22Rv1 (cell line): ENCODE data around the gene TMEM129.

ENCODE experiments used
- ZFX ChIP-seq: fragments of 450-650 bp; IDR thresholded peaks from 2 replicates; pipeline ENCODE4 v1.6.1; 2017; ENCODE audit warnings: antibody characterized with exemption, borderline replicate concordance
- TF ChIP-seq, protein P1 (sequence below): fragments of 450-650 bp; IDR thresholded peaks from 2 replicates; pipeline ENCODE4 v1.5.1; 2017; ENCODE audit warnings: mild to moderate bottlenecking

DNA sequence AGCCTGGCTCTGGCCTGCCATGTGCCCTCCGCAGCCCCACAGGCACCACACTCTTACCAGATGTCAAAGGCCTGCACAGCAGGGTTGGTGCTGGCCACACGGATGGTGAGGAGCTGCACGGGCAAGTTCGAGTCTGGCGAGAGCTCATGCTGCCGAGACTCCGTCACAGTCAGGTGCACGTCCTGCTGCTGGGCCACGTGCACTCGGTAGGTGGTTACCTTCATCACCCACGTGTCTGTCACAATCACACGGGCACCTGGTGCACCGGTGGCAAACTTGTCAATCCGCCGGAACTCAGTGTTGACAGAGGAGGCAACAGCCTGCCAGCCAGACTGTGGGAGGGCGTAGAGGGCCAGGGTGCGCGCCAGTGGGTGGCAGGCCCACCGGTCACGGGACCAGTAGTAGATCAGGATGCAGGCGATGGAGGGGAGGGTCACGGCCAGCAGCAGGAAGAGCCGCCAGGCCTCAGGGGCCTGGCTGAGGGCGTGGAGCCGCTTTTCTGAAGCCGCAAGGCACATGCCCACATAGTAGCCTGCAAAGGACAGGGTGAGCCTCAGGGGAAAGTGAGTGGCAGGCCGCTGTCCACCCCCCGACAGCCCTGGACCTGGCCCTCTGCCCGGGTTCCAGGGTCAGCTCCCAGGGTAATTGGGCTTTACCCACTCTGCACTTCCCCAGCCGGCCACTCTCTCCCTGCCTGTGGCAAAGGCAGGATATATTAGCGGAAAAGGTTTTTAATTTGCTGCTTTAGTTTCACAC is 2.9 kb downstream of the TMEM129 start:
- TF ChIP-seq, protein P1, sequence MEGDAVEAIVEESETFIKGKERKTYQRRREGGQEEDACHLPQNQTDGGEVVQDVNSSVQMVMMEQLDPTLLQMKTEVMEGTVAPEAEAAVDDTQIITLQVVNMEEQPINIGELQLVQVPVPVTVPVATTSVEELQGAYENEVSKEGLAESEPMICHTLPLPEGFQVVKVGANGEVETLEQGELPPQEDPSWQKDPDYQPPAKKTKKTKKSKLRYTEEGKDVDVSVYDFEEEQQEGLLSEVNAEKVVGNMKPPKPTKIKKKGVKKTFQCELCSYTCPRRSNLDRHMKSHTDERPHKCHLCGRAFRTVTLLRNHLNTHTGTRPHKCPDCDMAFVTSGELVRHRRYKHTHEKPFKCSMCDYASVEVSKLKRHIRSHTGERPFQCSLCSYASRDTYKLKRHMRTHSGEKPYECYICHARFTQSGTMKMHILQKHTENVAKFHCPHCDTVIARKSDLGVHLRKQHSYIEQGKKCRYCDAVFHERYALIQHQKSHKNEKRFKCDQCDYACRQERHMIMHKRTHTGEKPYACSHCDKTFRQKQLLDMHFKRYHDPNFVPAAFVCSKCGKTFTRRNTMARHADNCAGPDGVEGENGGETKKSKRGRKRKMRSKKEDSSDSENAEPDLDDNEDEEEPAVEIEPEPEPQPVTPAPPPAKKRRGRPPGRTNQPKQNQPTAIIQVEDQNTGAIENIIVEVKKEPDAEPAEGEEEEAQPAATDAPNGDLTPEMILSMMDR, result no peak
- TF ChIP-seq ZFX, result no peak
